ENCODE measurements around the gene KCNJ3. TPM values are rescaled to one million over a fixed set of nuclear protein-coding genes. Genes with fewer than 3 reads are reported as not detected.
"Not testable (repeated sequence)": the region's sequence is repeated elsewhere in the genome, so short reads cannot be mapped to it uniquely, and the experiment has no call there.

Gene KCNJ3
- total RNA-seq, 2 experiments from 2014 or later, result not detected

DNA sequence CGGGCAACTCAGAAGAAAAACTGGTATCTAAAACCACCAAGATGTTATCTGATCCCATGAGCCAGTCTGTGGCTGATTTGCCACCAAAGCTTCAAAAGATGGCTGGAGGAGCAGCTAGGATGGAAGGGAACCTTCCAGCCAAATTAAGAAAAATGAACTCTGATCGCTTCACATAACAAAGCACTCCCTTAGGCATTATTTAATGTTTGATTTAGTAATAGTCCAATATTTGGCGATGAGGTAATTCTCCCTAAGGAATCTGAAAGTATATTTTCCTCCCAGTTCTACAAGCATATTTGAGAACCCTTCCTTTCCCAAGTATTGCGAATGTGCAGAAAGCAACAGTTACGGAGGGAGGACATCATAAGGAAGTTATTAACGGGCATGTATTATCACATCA lies 156.6 kb downstream of the KCNJ3 start:
- intact Hi-C loops (cut with micrococcal nuclease; ENCODE audit: unreplicated experiment), result no loop called here
- Histone ChIP-seq H3K9me3 (ENCODE audit: low read length) (no peaks in the 10 kb centered on the region), H3K36me3 (ENCODE audit: insufficient read depth, low read length) (no peaks in the 10 kb centered on the region), H3K27ac (ENCODE audit: low read depth, low read length, poor library complexity, severe bottlenecking) (no peak overlapping the region), H3K9me2 (ENCODE audit: insufficient read depth, low read length) (no peaks in the 10 kb centered on the region), H3K4me1 (ENCODE audit: insufficient read depth, low read length, poor library complexity, severe bottlenecking) (no peaks in the 10 kb centered on the region), H3K4me2 (ENCODE audit: low read length) (no peak overlapping the region), H2AFZ (ENCODE audit: low read length) (no peak overlapping the region), H3K4me3 (ENCODE audit: low read depth, low read length, poor library complexity, severe bottlenecking) (no peak overlapping the region), H3K79me2 (ENCODE audit: insufficient read depth, low read depth, low read length) (no peaks in the 10 kb centered on the region), H4K20me1 (ENCODE audit: insufficient read depth, low read length) (no peaks in the 10 kb centered on the region)
- no TSS peak for BruUV-seq (replicated peaks)
- no peak for DNase-seq (ENCODE audit: low spot score)
- CTCF ChIA-PET (ENCODE audit: unreplicated experiment), result no interaction called here
- POLR2A ChIA-PET, result no interaction called here
- TF ChIP-seq, protein P1, sequence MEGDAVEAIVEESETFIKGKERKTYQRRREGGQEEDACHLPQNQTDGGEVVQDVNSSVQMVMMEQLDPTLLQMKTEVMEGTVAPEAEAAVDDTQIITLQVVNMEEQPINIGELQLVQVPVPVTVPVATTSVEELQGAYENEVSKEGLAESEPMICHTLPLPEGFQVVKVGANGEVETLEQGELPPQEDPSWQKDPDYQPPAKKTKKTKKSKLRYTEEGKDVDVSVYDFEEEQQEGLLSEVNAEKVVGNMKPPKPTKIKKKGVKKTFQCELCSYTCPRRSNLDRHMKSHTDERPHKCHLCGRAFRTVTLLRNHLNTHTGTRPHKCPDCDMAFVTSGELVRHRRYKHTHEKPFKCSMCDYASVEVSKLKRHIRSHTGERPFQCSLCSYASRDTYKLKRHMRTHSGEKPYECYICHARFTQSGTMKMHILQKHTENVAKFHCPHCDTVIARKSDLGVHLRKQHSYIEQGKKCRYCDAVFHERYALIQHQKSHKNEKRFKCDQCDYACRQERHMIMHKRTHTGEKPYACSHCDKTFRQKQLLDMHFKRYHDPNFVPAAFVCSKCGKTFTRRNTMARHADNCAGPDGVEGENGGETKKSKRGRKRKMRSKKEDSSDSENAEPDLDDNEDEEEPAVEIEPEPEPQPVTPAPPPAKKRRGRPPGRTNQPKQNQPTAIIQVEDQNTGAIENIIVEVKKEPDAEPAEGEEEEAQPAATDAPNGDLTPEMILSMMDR (conservative IDR thresholded peaks at IDR 0.05; ENCODE audit: low read length), result no peak
- no peak for TF ChIP-seq EZH2phosphoT487 (IDR thresholded peaks at IDR 0.05; ENCODE audit: borderline replicate concordance, low read depth, low read length)

DNA sequence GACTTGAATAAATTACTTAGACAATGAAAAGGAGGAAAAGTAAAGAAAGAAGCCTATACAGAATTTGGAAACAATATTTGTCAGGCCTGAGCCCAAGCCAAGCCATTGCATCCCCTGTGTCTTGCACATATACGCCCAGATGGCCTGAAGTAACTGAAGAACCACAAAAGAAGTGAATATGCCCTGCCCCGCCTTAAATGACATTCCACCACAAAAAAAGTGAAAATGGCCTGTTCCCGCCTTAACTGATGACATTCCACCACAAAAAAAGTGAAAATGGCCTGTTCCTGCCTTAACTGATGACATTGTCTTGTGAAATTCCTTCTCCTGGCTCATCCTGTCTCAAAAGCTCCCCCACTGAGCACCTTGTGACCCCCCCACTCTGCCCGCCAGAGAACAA lies 168.7 kb downstream of the KCNJ3 start:
- H3K79me2 ChIP-seq (ENCODE audit: insufficient read depth, low read depth, low read length); H3K9me3 ChIP-seq (ENCODE audit: low read length); H3K27ac ChIP-seq (ENCODE audit: low read depth, low read length, poor library complexity, severe bottlenecking); H3K4me1 ChIP-seq (ENCODE audit: insufficient read depth, low read length, poor library complexity, severe bottlenecking); H2AFZ ChIP-seq (ENCODE audit: low read length); intact Hi-C loops (cut with micrococcal nuclease; ENCODE audit: unreplicated experiment); H3K36me3 ChIP-seq (ENCODE audit: insufficient read depth, low read length); H3K9me2 ChIP-seq (ENCODE audit: insufficient read depth, low read length); H3K4me2 ChIP-seq (ENCODE audit: low read length); BruUV-seq (replicated peaks); H3K4me3 ChIP-seq (ENCODE audit: low read depth, low read length, poor library complexity, severe bottlenecking); H4K20me1 ChIP-seq (ENCODE audit: insufficient read depth, low read length); POLR2A ChIA-PET; CTCF ChIA-PET (ENCODE audit: unreplicated experiment); DNase-seq (ENCODE audit: low spot score): not testable (repeated sequence)

DNA sequence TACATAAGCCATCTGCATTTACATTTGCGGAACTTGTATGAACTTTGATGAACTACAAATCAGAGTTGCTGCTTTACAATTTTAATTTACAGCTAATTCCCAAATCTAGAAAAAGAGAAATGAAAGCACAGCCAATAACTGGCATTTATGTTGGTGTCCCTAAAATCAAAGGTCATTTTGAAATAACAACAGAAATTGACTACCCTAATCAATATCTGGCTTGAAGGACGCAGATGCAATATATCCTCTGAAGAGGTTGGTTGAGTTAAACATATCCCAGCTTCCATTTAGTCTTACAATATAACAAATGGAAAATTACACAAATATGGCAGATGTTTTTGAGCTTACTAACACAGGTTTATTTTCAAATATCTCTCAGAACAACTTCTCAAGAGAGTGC lies 177.5 kb downstream of the KCNJ3 start:
- no peak overlapping the region for H3K4me3 ChIP-seq (ENCODE audit: low read depth, low read length, poor library complexity, severe bottlenecking)
- H2AFZ ChIP-seq (ENCODE audit: low read length), result no peak overlapping the region
- TF ChIP-seq EZH2phosphoT487 (IDR thresholded peaks at IDR 0.05; ENCODE audit: borderline replicate concordance, low read depth, low read length), result no peak
- TF ChIP-seq, protein P1 (conservative IDR thresholded peaks at IDR 0.05; ENCODE audit: low read length), result no peak
- ChIA-PET CTCF (ENCODE audit: unreplicated experiment) (no interaction called here), POLR2A (no interaction called here)
- intact Hi-C loops (cut with micrococcal nuclease; ENCODE audit: unreplicated experiment), result no loop called here
- H3K9me3 ChIP-seq (ENCODE audit: low read length), result no peaks in the 10 kb centered on the region
- H3K79me2 ChIP-seq (ENCODE audit: insufficient read depth, low read depth, low read length), result no peaks in the 10 kb centered on the region
- no peaks in the 10 kb centered on the region for H3K4me1 ChIP-seq (ENCODE audit: insufficient read depth, low read length, poor library complexity, severe bottlenecking)
- BruUV-seq (replicated peaks), result no TSS peak
- no peak overlapping the region for H3K27ac ChIP-seq (ENCODE audit: low read depth, low read length, poor library complexity, severe bottlenecking)
- no peaks in the 10 kb centered on the region for H3K36me3 ChIP-seq (ENCODE audit: insufficient read depth, low read length)
- H3K9me2 ChIP-seq (ENCODE audit: insufficient read depth, low read length), result no peaks in the 10 kb centered on the region
- no peak for DNase-seq (ENCODE audit: low spot score)
- H4K20me1 ChIP-seq (ENCODE audit: insufficient read depth, low read length), result no peaks in the 10 kb centered on the region
- no peak overlapping the region for H3K4me2 ChIP-seq (ENCODE audit: low read length)
